Left ventricle myocardium inferior (tissue), 1 donor: ENCODE data around the gene PILRA. TPM values are rescaled to one million over a fixed set of nuclear protein-coding genes. Genes with fewer than 3 reads are reported as not detected.
A peak's percentile ranks its signal among the peaks of the same experiment; 100 is the strongest.

Experiments used
- DNase-seq: peaks from one replicate; pipeline ENCODE4 v3.0.0-alpha.2; 2020
- H3K27ac ChIP-seq: fragments of 200-600 bp; replicated peaks from 2 replicates; pipeline ENCODE4 v1.8.0; 2021
- H3K27me3 ChIP-seq: fragments of 200-600 bp; 2 replicates; pipeline ENCODE4 v1.8.0; 2021; ENCODE audit warnings: low read depth
- H3K36me3 ChIP-seq: fragments of 200-600 bp; 2 replicates; pipeline ENCODE4 v1.8.0; 2021
- H3K4me1 ChIP-seq: fragments of 200-600 bp; 2 replicates; pipeline ENCODE4 v1.8.0; 2021
- H3K4me3 ChIP-seq: fragments of 200-600 bp; 2 replicates; pipeline ENCODE4 v1.8.0; 2021; ENCODE audit warnings: mild to moderate bottlenecking, moderate library complexity
- H3K9me3 ChIP-seq: fragments of 200-600 bp; replicated peaks from 2 replicates; pipeline ENCODE4 v1.8.0; 2021
- intact Hi-C: fragments of 100-400 bp; cut with micrococcal nuclease; formaldehyde crosslinking; loops from one replicate; pipeline ENCODE4 v1.11.0; 2022
- total RNA-seq: library from RNA; stranded (reverse); fragmentation: NEBNext Ultra II Directional; extraction: Animal tissue kit (Norgen Biotek cat#: 25700); gene quantifications from one replicate; pipeline ENCODE4 v1.2.1, GENCODE V29; 2021
- TF ChIP-seq, protein P1 (sequence below): fragments of 200-600 bp; IDR thresholded peaks from 2 replicates; pipeline ENCODE4 v1.8.0; 2021; ENCODE audit warnings: antibody characterized with exemption, mild to moderate bottlenecking, borderline replicate concordance
- donor health status: DM: no; HTN: yes; CAD: no; lungs with severe emphysema.

Gene PILRA
- total RNA-seq, 1 donor from 2014 or later, result 2.0 TPM

DNA sequence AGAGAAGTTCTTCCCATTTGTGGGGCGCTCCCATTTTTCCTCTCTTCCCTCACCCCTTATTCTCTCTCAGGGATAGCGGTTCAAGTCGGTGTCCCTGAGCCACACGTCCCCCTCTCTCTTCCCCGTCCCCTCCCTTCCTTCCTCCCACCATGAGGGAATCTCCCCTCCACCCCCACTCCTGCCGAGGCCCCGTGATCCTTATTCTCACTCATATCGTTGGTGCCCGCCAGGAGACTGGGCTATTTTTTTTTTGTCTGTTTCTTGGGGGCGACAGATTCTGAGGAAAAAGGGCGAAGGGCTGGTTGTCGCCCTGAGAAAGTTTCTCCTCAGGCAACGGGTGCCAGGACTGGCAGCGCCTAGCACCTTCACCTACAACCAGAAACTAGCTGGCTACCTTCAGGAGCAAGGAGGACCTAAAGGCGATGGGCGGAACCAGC, 54.5 kb downstream of the PILRA start:
- no peak for DNase-seq
- H3K4me3 ChIP-seq, result peak overlapping the region; percentile 86
- intact Hi-C loops, result no loop called here
- no peaks in the 10 kb centered on the region for H3K9me3 ChIP-seq
- H3K36me3 ChIP-seq, result peaks cover 4% of the 10 kb centered on the region
- peak overlapping the region; percentile 100 for H3K27ac ChIP-seq
- TF ChIP-seq, protein P1, sequence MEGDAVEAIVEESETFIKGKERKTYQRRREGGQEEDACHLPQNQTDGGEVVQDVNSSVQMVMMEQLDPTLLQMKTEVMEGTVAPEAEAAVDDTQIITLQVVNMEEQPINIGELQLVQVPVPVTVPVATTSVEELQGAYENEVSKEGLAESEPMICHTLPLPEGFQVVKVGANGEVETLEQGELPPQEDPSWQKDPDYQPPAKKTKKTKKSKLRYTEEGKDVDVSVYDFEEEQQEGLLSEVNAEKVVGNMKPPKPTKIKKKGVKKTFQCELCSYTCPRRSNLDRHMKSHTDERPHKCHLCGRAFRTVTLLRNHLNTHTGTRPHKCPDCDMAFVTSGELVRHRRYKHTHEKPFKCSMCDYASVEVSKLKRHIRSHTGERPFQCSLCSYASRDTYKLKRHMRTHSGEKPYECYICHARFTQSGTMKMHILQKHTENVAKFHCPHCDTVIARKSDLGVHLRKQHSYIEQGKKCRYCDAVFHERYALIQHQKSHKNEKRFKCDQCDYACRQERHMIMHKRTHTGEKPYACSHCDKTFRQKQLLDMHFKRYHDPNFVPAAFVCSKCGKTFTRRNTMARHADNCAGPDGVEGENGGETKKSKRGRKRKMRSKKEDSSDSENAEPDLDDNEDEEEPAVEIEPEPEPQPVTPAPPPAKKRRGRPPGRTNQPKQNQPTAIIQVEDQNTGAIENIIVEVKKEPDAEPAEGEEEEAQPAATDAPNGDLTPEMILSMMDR, result no peak
- no peaks in the 10 kb centered on the region for H3K27me3 ChIP-seq
- H3K4me1 ChIP-seq, result peaks cover 38% of the 10 kb centered on the region

DNA sequence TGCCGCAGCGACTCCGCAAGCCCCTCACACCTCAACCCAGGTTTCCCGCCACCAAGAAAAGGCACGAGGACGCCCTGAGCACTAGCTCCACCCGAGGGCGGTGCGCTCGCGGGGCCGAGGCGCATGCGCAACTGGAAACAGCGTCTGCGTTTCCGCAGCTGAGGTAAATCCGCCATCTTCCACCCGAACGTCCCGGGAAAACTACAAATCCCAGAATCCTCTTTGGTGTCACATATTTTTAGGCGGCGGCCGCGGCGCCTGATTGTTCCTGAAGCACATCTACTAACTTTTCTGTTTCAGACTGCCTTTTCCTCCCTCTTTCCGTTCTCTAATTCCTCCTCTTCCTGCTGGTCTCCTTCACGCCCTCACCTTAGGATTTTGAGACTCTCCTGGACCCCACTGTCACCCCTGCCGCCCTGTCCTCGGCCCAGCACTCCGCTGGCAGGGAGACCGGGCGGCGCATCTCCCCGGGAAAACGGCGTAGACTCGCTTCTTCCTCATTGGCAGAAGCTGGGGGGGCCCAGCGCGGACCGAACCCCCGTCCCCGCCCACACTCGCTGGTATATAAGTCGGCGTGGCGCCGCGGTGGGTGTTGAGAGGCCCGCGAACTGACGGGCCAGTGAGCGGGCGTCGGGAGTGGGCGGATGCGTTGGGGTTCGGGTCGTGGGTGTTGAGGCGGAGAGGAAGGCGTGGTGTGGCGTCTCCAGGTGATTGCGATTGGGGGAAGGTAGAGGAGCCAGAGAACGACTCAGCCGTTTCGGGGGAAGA, 55.1 kb downstream of the PILRA start, which contains the start of gene ZCWPW1:
TSS of gene ZCWPW1 (minus strand) at position 505 of the 768 bp plus-strand sequence. CDS start 8,054 bp downstream, outside the sequence.
- peak within 1 kb of the TSS; percentile 100 for H3K27ac ChIP-seq
- H3K4me3 ChIP-seq, result peak within 1 kb of the TSS; percentile 86
- peaks cover 44% of the 10 kb centered on the region for H3K4me1 ChIP-seq
- TF ChIP-seq, protein P1, result peak; percentile 20
- peak; percentile 96 for DNase-seq
- peaks cover 8% of the 10 kb centered on the region for H3K36me3 ChIP-seq
- intact Hi-C loops, result no loop called here
- H3K9me3 ChIP-seq, result no peaks in the 10 kb centered on the region
- H3K27me3 ChIP-seq, result no peaks in the 10 kb centered on the region

DNA sequence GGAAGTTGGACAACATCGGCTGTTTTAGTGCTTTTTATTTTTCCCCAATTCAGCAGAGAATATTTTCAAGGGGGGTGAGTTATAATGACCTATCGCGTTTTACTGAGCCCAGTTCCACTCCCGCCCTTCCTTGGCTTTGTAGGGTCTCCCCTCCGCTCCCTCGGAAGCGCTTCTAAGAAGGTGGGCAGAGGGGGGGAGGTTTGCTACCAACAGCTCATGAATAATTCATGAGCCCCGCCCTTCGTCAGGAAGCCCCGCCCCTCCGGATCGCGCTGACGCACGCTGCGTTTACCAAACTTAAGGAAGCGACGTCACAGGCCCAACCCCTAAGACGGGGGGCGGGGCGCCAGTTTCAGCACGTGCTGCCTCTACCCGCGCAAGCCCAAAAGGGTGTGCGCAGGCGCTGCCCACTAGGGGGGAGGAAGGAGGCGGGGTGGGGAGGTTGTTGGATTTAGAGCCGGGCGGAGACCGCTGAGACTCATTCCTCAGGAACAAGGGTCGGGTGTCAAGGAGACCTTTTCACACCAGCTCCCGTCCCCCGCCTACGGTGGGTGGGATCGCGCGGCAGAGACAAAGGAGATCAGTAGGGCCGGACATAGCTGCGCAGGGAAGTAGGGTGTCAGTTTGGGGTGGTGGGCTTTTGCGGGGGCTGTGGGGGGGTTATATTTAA, 55.8 kb downstream of the PILRA start:
- intact Hi-C loops, result no loop called here
- Histone ChIP-seq H3K9me3 (no peaks in the 10 kb centered on the region), H3K27me3 (no peaks in the 10 kb centered on the region), H3K4me3 (peak overlapping the region; percentile 86), H3K4me1 (peaks cover 51% of the 10 kb centered on the region), H3K36me3 (peaks cover 15% of the 10 kb centered on the region), H3K27ac (peak overlapping the region; percentile 100)
- DNase-seq, result peak; percentile 100
- TF ChIP-seq, protein P1, result peak; percentile 42

DNA sequence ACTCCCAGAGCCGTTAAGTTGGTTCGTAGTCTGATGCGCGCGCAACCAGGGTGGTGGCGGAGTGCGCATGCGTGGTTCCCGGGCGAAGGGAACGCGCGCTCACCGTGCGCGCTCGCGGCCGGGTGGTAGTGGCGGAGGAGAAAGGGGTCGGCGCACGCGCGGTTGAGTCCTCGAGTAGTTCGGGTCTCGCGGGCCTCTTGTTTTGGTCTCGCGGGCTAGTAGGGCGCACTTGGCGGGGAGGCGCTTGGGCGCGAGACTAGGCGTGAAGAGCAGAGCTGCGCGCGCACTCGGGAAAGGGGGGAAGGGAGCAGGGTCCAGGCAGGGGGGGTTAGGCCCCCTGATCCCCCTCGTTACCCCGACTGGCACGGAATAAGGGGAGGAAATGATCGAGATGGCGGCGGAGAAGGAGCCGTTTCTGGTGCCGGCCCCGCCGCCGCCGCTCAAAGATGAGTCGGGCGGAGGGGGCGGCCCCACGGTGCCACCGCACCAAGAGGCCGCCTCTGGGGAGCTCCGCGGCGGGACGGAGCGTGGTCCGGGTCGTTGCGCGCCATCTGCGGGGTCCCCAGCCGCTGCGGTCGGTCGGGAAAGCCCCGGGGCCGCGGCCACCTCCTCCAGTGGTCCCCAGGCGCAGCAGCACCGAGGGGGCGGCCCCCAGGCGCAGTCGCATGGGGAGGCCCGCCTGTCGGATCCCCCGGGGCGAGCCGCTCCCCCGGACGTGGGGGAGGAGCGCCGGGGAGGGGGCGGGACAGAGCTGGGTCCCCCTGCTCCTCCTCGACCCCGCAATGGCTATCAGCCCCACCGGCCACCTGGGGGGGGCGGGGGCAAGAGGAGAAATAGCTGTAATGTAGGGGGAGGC, 56.6 kb downstream of the PILRA start, which contains the start of gene MEPCE:
TSS of gene MEPCE (plus strand) at position 195 of the 856 bp plus-strand sequence. CDS start at position 383, 188 bp downstream.
- Histone ChIP-seq H3K27me3 (no peaks in the 10 kb centered on the region), H3K4me1 (peaks cover 59% of the 10 kb centered on the region)
- intact Hi-C loops, result no loop called here

More for the DNA sequence above, 56.6 kb downstream of the PILRA start, which contains the start of gene MEPCE:
- Histone ChIP-seq H3K9me3 (no peaks in the 10 kb centered on the region), H3K36me3 (peaks cover 23% of the 10 kb centered on the region), H3K27ac (peak within 1 kb of the TSS; percentile 100), H3K4me3 (peak within 1 kb of the TSS; percentile 86)
- peak; percentile 97 for DNase-seq
- TF ChIP-seq, protein P1, result no peak
